ENCODE data around the gene ATP6V1F.
"Not testable (repeated sequence)": the region's sequence is repeated elsewhere in the genome, so short reads cannot be mapped to it uniquely, and the experiment has no call there.

The ATP6V1F gene

GRCh38 chr7:128904381-128905197 lies 41.9 kb downstream of the ATP6V1F start:
- peak in 1 of 2 experiments; percentile 37 for DNase-seq

DNA sequence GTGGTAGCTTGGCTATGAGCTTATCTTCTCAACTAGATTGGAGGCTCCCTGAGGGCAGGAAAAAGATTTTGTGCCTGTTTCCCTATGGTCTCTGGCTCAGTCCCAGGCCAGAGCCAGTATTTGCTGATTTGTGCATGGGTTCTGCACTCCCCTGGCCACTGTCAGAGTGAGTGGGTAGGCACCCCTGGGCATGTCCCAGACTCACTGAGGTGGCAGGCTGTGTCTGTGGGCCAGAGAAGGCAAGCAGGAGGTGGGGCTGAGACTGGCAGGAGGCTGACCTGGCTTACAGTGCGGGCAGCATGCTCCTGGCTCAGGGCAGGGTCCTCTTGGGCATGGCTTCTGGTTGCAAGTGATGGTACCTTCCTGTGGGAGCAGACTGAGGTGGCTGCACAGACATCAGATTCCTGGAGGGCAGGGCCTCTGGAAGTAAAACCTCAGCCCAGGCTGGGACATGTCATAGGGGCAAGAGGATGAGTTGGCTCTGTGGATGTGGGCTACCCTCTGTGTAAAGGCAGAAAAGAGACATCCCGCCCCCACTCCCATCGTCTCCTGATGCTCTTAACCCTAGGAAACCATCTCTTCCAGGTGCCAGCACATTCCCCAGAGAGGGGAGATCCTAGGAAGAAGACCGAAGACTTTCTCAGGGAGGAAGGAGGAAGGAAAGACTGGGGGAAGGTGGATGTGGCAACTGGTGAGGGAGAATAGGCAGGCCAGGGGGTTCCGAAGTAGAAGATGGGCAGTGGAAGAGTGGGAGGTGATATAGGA lies 43.5 kb downstream of the ATP6V1F start:
- DNase-seq = no peak

- no peak for DNase-seq
Observed at GRCh38 chr7:128906766-128907559, 44.3 kb downstream of the ATP6V1F start.

DNA sequence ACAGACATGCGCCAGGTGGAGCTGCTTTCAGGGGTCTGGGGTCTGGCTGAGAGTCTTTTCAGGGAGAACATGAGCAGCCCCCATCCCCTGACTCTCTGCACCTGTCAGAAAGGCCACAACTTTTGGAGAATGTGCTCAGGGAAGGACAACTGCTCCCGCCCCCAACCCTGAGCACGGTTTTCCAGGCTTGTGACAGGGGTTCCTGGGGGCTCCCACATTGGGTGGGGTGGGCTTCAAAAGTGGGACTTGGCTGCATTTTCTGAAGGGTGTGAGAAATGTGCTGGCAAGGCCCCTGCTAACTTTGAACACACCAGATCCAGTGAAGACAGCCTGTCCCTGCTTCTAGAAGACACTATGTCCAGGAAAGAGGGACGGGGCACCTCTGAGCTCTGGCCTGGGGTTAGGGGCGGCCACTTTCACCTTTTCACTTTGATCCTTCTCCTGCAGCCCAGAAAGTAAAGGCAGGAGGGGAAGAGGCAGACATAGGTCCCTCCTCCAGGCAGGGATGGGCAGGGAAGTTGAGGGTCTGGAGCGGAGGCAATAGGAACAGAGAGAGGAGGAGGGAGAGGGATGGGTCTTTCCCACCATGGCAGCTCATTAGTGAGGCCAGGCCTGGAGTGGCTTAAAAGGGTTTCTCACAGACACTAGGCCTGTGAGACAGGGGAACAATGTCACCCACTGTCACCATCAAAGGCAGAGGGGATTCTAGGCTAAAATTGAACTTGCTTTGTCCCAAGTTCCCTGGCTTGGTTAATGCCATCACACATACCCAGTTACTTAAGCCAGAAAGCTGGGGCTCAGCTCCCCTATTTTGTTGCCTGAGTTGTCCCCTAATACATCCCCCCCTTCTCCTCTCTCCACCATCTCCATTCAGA lies 46.3 kb downstream of the ATP6V1F start:
- DNase-seq = no peak

- DNase-seq = no peak
Observed at GRCh38 chr7:128909625-128910568, 47.2 kb downstream of the ATP6V1F start.

DNA sequence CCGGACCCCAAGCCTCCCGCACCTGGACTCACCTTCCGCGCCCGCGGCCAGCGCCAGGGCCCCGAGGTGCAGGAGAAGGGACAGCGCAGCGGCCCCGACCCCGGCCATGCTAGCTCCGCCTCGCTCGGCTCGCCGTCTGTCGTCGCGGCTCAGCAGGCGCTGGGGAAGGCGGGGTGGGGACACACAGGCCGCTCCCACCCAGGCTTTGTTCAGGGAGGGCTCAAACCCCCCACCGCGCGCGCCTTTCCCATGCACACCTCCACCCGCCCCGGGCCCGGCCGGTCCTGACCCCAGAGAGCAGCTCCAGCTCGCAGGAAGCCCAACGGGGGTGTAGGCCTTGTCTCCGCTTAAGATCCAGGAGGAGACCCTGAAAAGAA lies 47.9 kb downstream of the ATP6V1F start, which contains the start of gene KCP:
Gene KCP, minus strand, starts transcription at position 141 of the 377 bp plus-strand sequence. Its CDS starts 33 bp downstream, at position 108.
- no peak for DNase-seq

DNA sequence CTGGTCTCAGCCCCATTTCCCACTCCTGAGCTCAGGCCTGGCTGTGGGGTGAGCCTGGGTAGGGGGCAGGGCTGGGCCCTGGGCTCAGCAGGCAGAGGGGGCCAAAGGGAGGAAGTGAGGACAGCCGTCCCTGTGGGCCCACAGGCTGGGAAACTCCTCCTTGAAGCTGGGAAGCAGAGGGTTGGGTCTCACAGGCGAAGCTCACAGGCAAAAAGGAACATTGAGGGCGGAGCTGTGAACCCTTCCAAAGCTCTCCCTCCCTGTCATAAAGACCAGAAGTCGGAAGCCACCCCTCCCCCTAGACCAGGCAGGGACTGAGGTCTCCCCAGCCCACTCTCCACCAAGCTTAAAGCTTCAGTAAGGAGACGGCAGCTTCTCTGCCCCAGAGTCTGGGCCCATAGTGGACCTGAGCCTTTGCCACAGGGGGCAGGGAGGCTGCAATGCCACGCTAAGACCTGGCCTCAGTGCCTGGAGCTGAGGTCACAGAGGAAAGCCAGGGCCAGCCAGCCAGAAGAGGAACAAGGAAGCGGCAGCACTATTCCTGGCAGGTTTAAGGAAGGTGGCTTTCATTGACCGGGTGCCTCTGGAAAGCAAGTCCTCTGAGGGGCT lies 48.9 kb downstream of the ATP6V1F start:
- no peak for DNase-seq

DNA sequence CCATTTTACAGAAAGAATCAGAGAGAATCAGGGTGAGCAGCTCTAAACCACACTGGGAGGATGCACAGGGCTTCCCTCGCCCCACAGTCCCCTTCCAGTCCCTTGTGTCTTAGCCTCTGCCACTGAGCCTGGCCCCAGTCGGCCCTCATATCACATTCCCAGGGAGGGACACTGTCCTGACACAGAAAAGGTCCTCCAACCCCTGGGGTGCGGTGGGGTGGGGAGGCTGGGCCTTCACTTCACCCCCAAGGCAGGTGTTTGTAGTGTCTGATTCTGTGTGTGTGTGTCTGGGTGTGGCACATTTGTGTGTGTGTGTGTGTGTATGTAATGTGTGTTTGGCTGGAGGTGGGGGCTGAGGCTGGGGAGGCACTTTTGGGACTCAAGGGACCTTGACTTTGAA lies 49.6 kb downstream of the ATP6V1F start:
- DNase-seq = no peak

- not testable (repeated sequence) for DNase-seq
Observed at GRCh38 chr7:128912709-128913495, 50.2 kb downstream of the ATP6V1F start.

GRCh38 chr7:128913870-128914565 lies 51.4 kb downstream of the ATP6V1F start:
- DNase-seq = no peak

DNA sequence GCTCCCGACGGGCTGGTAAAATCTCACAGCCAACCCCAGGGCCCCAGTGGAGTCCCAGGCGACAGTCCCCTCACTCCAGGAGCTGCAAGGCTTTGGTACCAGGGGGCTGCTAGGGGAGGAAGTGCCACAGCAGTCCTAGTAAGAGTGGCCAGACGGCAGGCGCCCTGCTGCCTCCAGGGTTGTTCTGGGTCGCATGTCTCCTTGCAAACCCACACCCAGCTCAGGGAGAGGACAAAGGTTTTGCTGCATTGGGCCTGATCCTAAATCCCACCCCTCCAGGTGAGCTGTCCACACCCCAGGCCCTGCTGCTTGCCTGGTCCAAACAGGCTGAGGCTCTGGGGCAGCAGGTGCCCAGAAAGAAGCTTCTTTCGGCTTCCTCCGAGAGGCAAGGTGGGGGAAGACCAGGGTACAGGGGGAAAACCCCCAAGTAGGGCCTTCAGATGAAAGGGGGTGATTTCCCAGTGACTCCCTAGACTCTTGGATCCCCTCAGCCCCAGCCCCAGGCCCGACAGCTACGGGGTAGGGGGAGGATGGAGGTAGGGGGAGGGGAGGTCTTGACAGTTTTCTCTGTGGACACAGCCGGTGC lies 52.0 kb downstream of the ATP6V1F start:
- DNase-seq = no peak

- DNase-seq = no peak
Observed at GRCh38 chr7:128915271-128915819, 52.7 kb downstream of the ATP6V1F start.

All from SW 1271 (cell line).